CD14-positive monocyte (primary cell): ENCODE data around the gene OR5M8. TPM values are rescaled to one million over a fixed set of nuclear protein-coding genes. Genes with fewer than 3 reads are reported as not detected.

ENCODE experiments used
- DNase-seq, 3 donors: peaks; one replicate each; pipeline ENCODE4 v3.0.0-alpha.2; 2011 to 2022
- H2AFZ ChIP-seq: 2 replicates; pipeline ENCODE4 v1.6.0; 2012; ENCODE audit warnings: mild to moderate bottlenecking, low read depth, low read length, inconsistent platforms; ENCODE audit not compliant: insufficient read depth, poor library complexity, severe bottlenecking
- H3K27ac ChIP-seq, 2 donors: 1 replicate in 1 of 2; 2 replicates in 1 of 2; pipeline ENCODE4 v1.5.1; 2012 to 2013; ENCODE audit warnings: low read length in 2 of 2, control low read depth in 1 of 2, inconsistent platforms in 1 of 2, low read depth in 1 of 2, mild to moderate bottlenecking in 1 of 2
- H3K27me3 ChIP-seq, 2 donors: one replicate each; pipeline versions ENCODE4 v1.6.0 to v1.6.1; 2011 to 2013; ENCODE audit warnings: low read length in 2 of 2; ENCODE audit not compliant: control insufficient read depth in 2 of 2, insufficient read depth in 2 of 2
- H3K36me3 ChIP-seq, 2 donors: replicated peaks in 1 of 2; 1 replicate in 1 of 2; 2 replicates in 1 of 2; pipeline versions ENCODE4 v1.5.1 to v1.6.1; 2012 to 2013; ENCODE audit warnings: low read length in 2 of 2, control low read depth in 1 of 2, inconsistent platforms in 1 of 2, mild to moderate bottlenecking in 1 of 2; ENCODE audit not compliant: insufficient read depth in 2 of 2, control insufficient read depth in 1 of 2
- H3K4me1 ChIP-seq, 2 donors: 1 replicate in 1 of 2; 2 replicates in 1 of 2; pipeline versions ENCODE4 v1.5.1 to v1.6.1; 2012 to 2013; ENCODE audit warnings: low read length in 2 of 2, control low read depth in 1 of 2, inconsistent platforms in 1 of 2, mild to moderate bottlenecking in 1 of 2, moderate library complexity in 1 of 2; ENCODE audit not compliant: insufficient read depth in 2 of 2, control insufficient read depth in 1 of 2
- H3K4me2 ChIP-seq: replicated peaks from 2 replicates; pipeline ENCODE3; 2012; ENCODE audit warnings: low read length, moderate library complexity, mild to moderate bottlenecking; ENCODE audit not compliant: poor library complexity, severe bottlenecking; ENCODE audit errors: extremely low read depth
- H3K4me3 ChIP-seq, 3 experiments: fragments of 200-600 bp in 1 of 3; sonication (generic) in 1 of 3; replicated peaks in 1 of 3; 1 replicate in 2 of 3; 2 replicates in 1 of 3; pipeline ENCODE4 v1.5.1; 2011 to 2013; ENCODE audit warnings: low read length in 3 of 3, mild to moderate bottlenecking in 3 of 3, control low read depth in 2 of 3, low read depth in 2 of 3, inconsistent platforms in 1 of 3, moderate library complexity in 1 of 3
- H3K79me2 ChIP-seq: 2 replicates; pipeline ENCODE4 v1.6.0; 2012; ENCODE audit warnings: mild to moderate bottlenecking, control low read depth, inconsistent platforms, low read length, moderate library complexity; ENCODE audit not compliant: insufficient read depth
- H3K9ac ChIP-seq: 2 replicates; pipeline ENCODE4 v1.6.0; 2017; ENCODE audit warnings: low read length, mild to moderate bottlenecking; ENCODE audit not compliant: insufficient read depth, poor library complexity, severe bottlenecking
- H3K9me3 ChIP-seq, 2 donors: replicated peaks in 1 of 2; 1 replicate in 1 of 2; 2 replicates in 1 of 2; pipeline versions ENCODE4 v1.5.1 to v1.6.1; 2012 to 2013; ENCODE audit warnings: low read length in 2 of 2, control low read depth in 1 of 2; ENCODE audit not compliant: control insufficient read depth in 1 of 2, insufficient read depth in 1 of 2
- H4K20me1 ChIP-seq: 2 replicates; pipeline ENCODE4 v1.6.0; 2012; ENCODE audit warnings: mild to moderate bottlenecking, low read length, control low read depth, moderate library complexity; ENCODE audit not compliant: insufficient read depth
- H3K27ac Mint-ChIP-seq, 7 donors: one replicate each; pipeline ENCODE4 v1.8.0; 2020; ENCODE audit warnings: mild to moderate bottlenecking in 7 of 7, mixed read lengths in 7 of 7, moderate library complexity in 6 of 7, inconsistent platforms in 2 of 7
- H3K27me3 Mint-ChIP-seq, 3 donors: one replicate each; pipeline ENCODE4 v1.8.0; 2021 to 2022; ENCODE audit warnings: low read depth in 3 of 3, mild to moderate bottlenecking in 3 of 3, mixed read lengths in 3 of 3, moderate library complexity in 3 of 3, inconsistent platforms in 1 of 3
- H3K36me3 Mint-ChIP-seq, 2 donors: one replicate each; pipeline ENCODE4 v1.8.0; 2020; ENCODE audit warnings: mixed read lengths in 2 of 2, inconsistent platforms in 1 of 2, mild to moderate bottlenecking in 1 of 2
- H3K4me1 Mint-ChIP-seq: one replicate; pipeline ENCODE4 v1.8.0; 2020; ENCODE audit warnings: mild to moderate bottlenecking, mixed read lengths
- H3K4me3 Mint-ChIP-seq, 2 donors: one replicate each; pipeline ENCODE4 v1.8.0; 2020; ENCODE audit warnings: mild to moderate bottlenecking in 2 of 2, mixed read lengths in 2 of 2, moderate library complexity in 1 of 2
- H3K9me3 Mint-ChIP-seq, 7 donors: one replicate each; pipeline ENCODE4 v1.8.0; 2020 to 2022; ENCODE audit warnings: mixed read lengths in 7 of 7, mild to moderate bottlenecking in 6 of 7, moderate library complexity in 6 of 7, inconsistent platforms in 2 of 7
- CTCF ChIP-seq: fragments of 200-600 bp; IDR thresholded peaks from one replicate; pipeline ENCODE4 v1.8.0; 2022; ENCODE audit warnings: antibody characterized with exemption, mild to moderate bottlenecking
- WGBS: methylation state at CpG from one replicate; pipeline ENCODE4 v1.1.5; 2013; ENCODE audit warnings: missing lambda C conversion rate; ENCODE audit not compliant: insufficient coverage; 5-methylcytosine and 5-hydroxymethylcytosine counted together
- intact Hi-C, 2 donors: fragments of 100-400 bp; cut with micrococcal nuclease; formaldehyde crosslinking; loops; one replicate each; pipeline versions ENCODE4 v1.15.0 to v1.15.1; 2023
- polyA plus RNA-seq, 3 donors: library from polyadenylated mRNA; depleted of rRNA in 1 of 3; unstranded in 2 of 3; stranded (reverse) in 1 of 3; fragments of 300-500 nt in 2 of 3; fragments of >200 nt in 1 of 3; fragmentation: Illumina TruSeq in 2 of 3; gene quantifications; 1 replicate in 2 of 3; 2 replicates in 1 of 3; pipeline ENCODE4 v1.2.3, GENCODE V29; 2012 to 2021

Gene OR5M8
- polyA plus RNA-seq, 3 donors, result not detected

- Histone ChIP-seq H3K4me1 (no peaks in the 10 kb centered on the region), H2AFZ (no peak overlapping the region), H3K4me3 (no peak overlapping the region), H3K36me3 (no peaks in the 10 kb centered on the region), H3K27ac (no peak overlapping the region), H3K27me3 (no peaks in the 10 kb centered on the region), H3K4me2 (no peak overlapping the region), H3K9ac (no peak overlapping the region), H4K20me1 (no peaks in the 10 kb centered on the region), H3K9me3 (no peaks in the 10 kb centered on the region), H3K79me2 (no peaks in the 10 kb centered on the region)
- no CpG with 5 or more reads among the region's 2 CpGs for WGBS
- H3K4me1 Mint-ChIP-seq, result no peaks in the 10 kb centered on the region
- peaks cover 0 to 4% (median 2%) of the 10 kb centered on the region in 7 donors for H3K9me3 Mint-ChIP-seq
- H3K27me3 Mint-ChIP-seq, result no peaks in the 10 kb centered on the region
- no peak overlapping the region for H3K4me3 Mint-ChIP-seq
- DNase-seq, result no peak
- no peak overlapping the region for H3K27ac Mint-ChIP-seq
- intact Hi-C loops, result no loop called here
- TF ChIP-seq CTCF, result no peak
- no peaks in the 10 kb centered on the region for H3K36me3 Mint-ChIP-seq
Measured at GRCh38 chr11:56531856-56532255, 40.7 kb upstream of the OR5M8 start.

DNA sequence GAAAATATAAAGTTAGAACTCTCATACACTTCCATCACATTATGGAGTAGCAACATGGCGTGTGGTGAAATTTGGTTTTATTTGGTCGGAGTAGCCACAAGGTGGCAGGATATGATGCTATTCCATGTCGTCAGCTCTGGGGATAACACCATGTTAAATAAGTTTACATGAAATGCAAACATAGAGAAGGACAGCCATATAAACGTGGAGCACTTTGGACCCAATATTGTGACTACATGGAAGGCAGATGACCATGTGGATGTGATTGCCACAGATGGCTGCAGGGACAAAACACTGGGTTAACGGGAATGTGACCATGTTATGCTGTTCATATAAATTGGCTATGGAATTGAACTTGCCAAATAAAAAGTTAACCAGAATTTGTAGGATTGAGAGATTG is 30.8 kb upstream of the OR5M8 start:
- no peak for TF ChIP-seq CTCF
- no peak overlapping the region for H3K27ac ChIP-seq
- no peaks in the 10 kb centered on the region for H3K36me3 ChIP-seq
- H3K9me3 ChIP-seq, result peaks cover 0 to 3% of the 10 kb centered on the region in 2 donors
- no peaks in the 10 kb centered on the region for H3K4me1 ChIP-seq
- H3K27me3 ChIP-seq, result no peaks in the 10 kb centered on the region
- DNase-seq, result no peak
- H3K4me2 ChIP-seq, result no peak overlapping the region
- H3K36me3 Mint-ChIP-seq, result no peaks in the 10 kb centered on the region
- no peaks in the 10 kb centered on the region for H4K20me1 ChIP-seq
- 50% methylated on average over 4 of the region's 5 CpGs for WGBS
- no peak overlapping the region for H3K27ac Mint-ChIP-seq
- H2AFZ ChIP-seq, result no peak overlapping the region
- peaks cover 0 to 4% (median 0%) of the 10 kb centered on the region in 7 donors for H3K9me3 Mint-ChIP-seq
- H3K4me3 Mint-ChIP-seq, result no peak overlapping the region
- no peak overlapping the region for H3K9ac ChIP-seq
- no peak overlapping the region for H3K4me3 ChIP-seq
- no peaks in the 10 kb centered on the region for H3K4me1 Mint-ChIP-seq
- H3K79me2 ChIP-seq, result no peaks in the 10 kb centered on the region
- H3K27me3 Mint-ChIP-seq, result no peaks in the 10 kb centered on the region
- intact Hi-C loops, result no loop called here
